IPS DF 6.9 (cell line): ENCODE results near the gene GREB1L.
"Not testable (repeated sequence)": the region's sequence is repeated elsewhere in the genome, so short reads cannot be mapped to it uniquely, and the experiment has no call there.

Experiments
- DNase-seq: peaks from one replicate; pipeline ENCODE4 v3.0.0-alpha.2; 2013; ENCODE audit warnings: low read depth, low spot score
- H3K27ac ChIP-seq: one replicate; pipeline ENCODE4 v1.5.1; 2013; ENCODE audit warnings: low read length, control low read depth
- H3K27me3 ChIP-seq: 2 replicates; pipeline ENCODE4 v1.6.1; 2013; ENCODE audit warnings: mild to moderate bottlenecking, low read length; ENCODE audit not compliant: control insufficient read depth, insufficient read depth
- H3K36me3 ChIP-seq: 2 replicates; pipeline ENCODE4 v1.6.1; 2013; ENCODE audit warnings: low read length; ENCODE audit not compliant: control insufficient read depth, insufficient read depth
- H3K4me1 ChIP-seq: 2 replicates; pipeline ENCODE4 v1.6.1; 2013; ENCODE audit warnings: low read length; ENCODE audit not compliant: control insufficient read depth, insufficient read depth
- H3K4me3 ChIP-seq: 2 replicates; pipeline ENCODE4 v1.5.1; 2013; ENCODE audit warnings: mild to moderate bottlenecking, low read length
- H3K9me3 ChIP-seq: 2 replicates; pipeline ENCODE4 v1.6.1; 2013; ENCODE audit warnings: low read length, inconsistent platforms; ENCODE audit not compliant: control insufficient read depth, insufficient read depth
- WGBS: extraction: QIAGEN DNeasy Blood & Tissue Kit; methylation state at CpG from one replicate; pipeline ENCODE4 v1.1.7; 2013; ENCODE audit warnings: mixed read lengths, missing lambda C conversion rate; ENCODE audit not compliant: insufficient read length, insufficient coverage; 5-methylcytosine and 5-hydroxymethylcytosine counted together

GREB1L gene

DNA sequence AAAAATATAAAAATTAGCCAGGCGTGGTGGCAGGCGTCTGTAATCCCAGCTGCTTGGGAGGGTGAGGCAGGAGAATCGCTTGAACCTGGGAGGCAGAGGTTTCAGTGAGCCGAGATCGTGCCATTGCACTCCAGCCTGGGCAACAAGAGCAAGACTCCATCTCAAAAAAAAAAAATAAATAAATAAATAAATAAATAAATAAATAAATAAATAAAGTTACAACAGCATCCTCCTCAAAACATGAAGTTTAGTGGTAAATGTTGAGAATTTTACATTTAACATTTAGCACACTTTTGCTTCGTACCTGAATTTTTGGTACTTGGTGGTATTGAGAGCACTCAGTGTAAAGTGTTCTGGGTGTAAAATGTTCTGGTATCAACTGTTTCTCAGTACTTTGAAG lies 36.2 kb downstream of the GREB1L start:
- not testable (repeated sequence) for DNase-seq, H3K36me3 ChIP-seq, H3K4me3 ChIP-seq, H3K4me1 ChIP-seq, H3K27ac ChIP-seq, H3K27me3 ChIP-seq, H3K9me3 ChIP-seq
- WGBS, result no CpG with 5 or more reads among the region's 6 CpGs

DNA sequence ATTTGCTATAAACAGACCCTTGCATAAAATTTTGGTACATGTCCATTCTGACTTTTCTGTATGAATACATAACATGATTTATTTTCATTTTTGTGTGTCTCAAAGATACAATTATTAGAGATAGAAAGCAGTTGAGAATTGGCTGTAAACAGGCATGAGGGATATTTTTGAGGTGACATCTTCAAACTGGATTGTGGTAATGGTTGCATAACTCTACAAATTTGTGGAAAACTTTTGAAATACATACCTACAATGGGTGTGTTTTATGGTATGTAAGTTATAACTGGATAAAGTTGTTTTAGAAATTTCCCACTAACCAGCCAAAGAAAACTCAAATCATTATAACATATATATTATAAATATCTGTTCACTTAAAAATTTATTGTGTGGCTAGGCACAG lies 39.6 kb downstream of the GREB1L start:
- no peaks in the 10 kb centered on the region for H3K27me3 ChIP-seq
- no peak for DNase-seq
- no peaks in the 10 kb centered on the region for H3K9me3 ChIP-seq
- no peak overlapping the region for H3K4me3 ChIP-seq
- H3K36me3 ChIP-seq, result no peaks in the 10 kb centered on the region
- H3K4me1 ChIP-seq, result no peaks in the 10 kb centered on the region
- H3K27ac ChIP-seq, result no peak overlapping the region

GRCh38 chr18:21284540-21284939 lies 42.5 kb downstream of the GREB1L start:
- Histone ChIP-seq H3K27me3 (no peaks in the 10 kb centered on the region), H3K27ac (no peak overlapping the region), H3K4me1 (no peaks in the 10 kb centered on the region), H3K36me3 (no peaks in the 10 kb centered on the region), H3K9me3 (no peaks in the 10 kb centered on the region), H3K4me3 (no peak overlapping the region)
- DNase-seq, result no peak
- no CpG with 5 or more reads among the region's 3 CpGs for WGBS

GRCh38 chr18:21289827-21290226 lies 47.8 kb downstream of the GREB1L start:
- Histone ChIP-seq H3K9me3 (no peaks in the 10 kb centered on the region), H3K27me3 (no peaks in the 10 kb centered on the region), H3K4me3 (no peak overlapping the region), H3K36me3 (no peaks in the 10 kb centered on the region), H3K27ac (no peak overlapping the region), H3K4me1 (no peaks in the 10 kb centered on the region)
- no peak for DNase-seq
- no CpG with 5 or more reads among the region's 3 CpGs for WGBS

DNA sequence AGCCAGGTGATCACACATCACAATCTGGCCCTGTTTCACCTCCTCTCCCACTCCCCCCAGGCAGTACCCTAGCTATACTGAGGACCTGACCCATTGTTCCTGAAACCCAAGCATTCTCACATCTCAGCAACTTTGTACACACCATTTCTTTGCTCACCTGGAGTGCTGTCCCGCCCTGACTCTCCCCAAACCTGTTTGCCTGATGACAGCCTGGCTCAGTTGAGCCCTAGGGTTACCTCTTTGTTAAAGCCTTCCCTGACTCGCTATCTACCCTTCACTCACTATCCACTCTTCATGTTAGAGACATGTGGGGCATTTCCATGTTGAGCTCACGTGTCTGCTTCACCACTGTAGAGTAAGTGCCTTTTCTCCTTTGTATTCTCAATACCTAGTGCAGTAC lies 49.1 kb downstream of the GREB1L start:
- H3K27me3 ChIP-seq, result no peaks in the 10 kb centered on the region
- no peaks in the 10 kb centered on the region for H3K4me1 ChIP-seq
- H3K9me3 ChIP-seq, result no peaks in the 10 kb centered on the region
- DNase-seq, result no peak
- H3K36me3 ChIP-seq, result no peaks in the 10 kb centered on the region
- no peak overlapping the region for H3K4me3 ChIP-seq
- WGBS, result no CpG with 5 or more reads among the region's 3 CpGs
- H3K27ac ChIP-seq, result no peak overlapping the region

GRCh38 chr18:21293479-21293878 lies 51.4 kb downstream of the GREB1L start:
- no peak overlapping the region for H3K27ac ChIP-seq
- WGBS, result no CpG with 5 or more reads among the region's 3 CpGs
- H3K27me3 ChIP-seq, result no peaks in the 10 kb centered on the region
- H3K36me3 ChIP-seq, result no peaks in the 10 kb centered on the region
- H3K4me1 ChIP-seq, result no peaks in the 10 kb centered on the region
- no peak for DNase-seq
- H3K9me3 ChIP-seq, result no peaks in the 10 kb centered on the region
- H3K4me3 ChIP-seq, result no peak overlapping the region

- DNase-seq, result no peak
- Histone ChIP-seq H3K27ac (no peak overlapping the region), H3K27me3 (no peaks in the 10 kb centered on the region), H3K9me3 (no peaks in the 10 kb centered on the region), H3K4me1 (no peaks in the 10 kb centered on the region), H3K36me3 (no peaks in the 10 kb centered on the region), H3K4me3 (no peak overlapping the region)
- no CpG with 5 or more reads among the region's 3 CpGs for WGBS
Measured at GRCh38 chr18:21295101-21295500, 53.1 kb downstream of the GREB1L start.

DNA sequence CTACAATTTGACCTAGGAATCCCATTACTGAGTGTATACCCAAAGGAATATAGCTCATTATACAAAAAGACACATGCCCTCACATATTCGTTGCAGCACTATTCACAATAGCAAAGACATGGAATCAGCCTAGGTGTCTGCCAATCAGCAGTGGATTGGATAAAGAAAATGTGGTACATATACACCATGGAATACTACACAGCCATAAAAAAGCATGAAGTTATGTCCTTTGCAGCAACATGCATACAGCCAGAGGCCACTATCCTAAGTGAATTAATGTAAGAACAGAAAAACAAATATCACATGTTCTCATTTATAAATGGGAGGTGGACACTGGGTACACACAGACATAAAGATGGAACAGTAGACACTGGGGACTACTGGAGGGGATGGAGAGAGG lies 54.0 kb downstream of the GREB1L start:
- no peak for DNase-seq
- Histone ChIP-seq H3K9me3 (no peaks in the 10 kb centered on the region), H3K36me3 (no peaks in the 10 kb centered on the region), H3K4me1 (no peaks in the 10 kb centered on the region), H3K27ac (no peak overlapping the region), H3K27me3 (no peaks in the 10 kb centered on the region), H3K4me3 (no peak overlapping the region)
- no CpG with 5 or more reads among the region's 1 CpG for WGBS

DNA sequence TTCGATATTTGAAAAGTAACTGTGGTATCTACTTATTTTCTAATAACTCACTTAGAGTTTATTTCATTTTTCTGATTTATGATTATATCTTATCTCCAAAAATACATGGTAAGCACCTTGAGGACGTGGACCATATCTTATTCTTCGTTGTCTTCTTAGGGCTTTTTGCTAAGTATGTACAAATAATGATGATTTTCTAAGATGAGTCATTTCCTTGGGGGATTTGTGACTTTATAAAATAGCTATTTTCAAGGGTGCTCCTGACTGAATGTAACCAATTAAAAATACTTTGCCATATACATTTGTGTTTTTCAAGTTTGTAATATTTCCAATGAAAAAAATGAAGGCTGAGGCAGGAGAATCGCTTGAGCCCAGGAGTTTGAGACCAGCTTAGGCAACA lies 56.3 kb downstream of the GREB1L start:
- Histone ChIP-seq H3K27ac (no peak overlapping the region), H3K9me3 (no peaks in the 10 kb centered on the region), H3K27me3 (no peaks in the 10 kb centered on the region), H3K36me3 (no peaks in the 10 kb centered on the region), H3K4me3 (no peak overlapping the region), H3K4me1 (no peaks in the 10 kb centered on the region)
- no CpG with 5 or more reads among the region's 4 CpGs for WGBS
- DNase-seq, result no peak

DNA sequence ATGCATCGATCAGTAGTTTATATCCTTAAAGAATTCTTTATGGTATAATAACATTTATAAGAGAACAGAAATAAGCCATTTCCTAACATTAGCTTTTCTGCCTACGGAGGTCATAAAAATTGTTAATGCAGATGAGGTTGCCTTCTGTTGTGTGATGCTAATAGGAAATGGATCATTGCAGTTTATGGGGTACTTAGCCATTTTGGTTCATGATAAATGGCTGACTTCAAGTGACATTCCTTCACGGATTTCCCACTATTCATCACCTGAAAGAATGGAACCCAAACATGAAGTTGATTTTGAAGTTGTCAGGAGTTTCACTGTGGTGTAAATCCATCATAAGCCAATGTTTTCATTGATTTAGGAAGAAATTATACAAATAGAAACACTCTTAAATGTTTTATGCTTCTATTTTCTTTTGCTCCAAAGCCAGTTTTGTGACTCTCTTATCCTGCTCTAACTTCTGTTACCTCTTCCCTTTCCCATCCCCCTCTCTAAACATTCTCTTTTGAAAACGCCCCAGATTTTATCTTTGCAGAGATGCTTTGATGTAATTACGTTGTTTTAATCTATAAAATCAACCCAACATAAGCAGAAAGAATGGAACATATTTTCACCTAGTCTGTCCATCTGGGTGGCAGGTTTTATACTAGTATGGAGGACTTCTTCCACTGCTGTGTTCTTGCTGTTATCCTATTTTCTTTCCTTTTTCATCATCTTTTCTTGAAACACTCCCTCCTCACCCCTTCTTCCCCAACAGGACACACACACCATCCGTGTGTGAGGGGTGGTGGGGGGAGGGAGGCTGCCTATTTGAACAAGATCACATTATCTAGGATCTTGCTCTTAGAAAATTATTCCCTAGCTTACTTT lies 58.2 kb downstream of the GREB1L start:
- Histone ChIP-seq H3K9me3 (no peaks in the 10 kb centered on the region), H3K36me3 (no peaks in the 10 kb centered on the region), H3K27me3 (no peaks in the 10 kb centered on the region), H3K4me1 (no peaks in the 10 kb centered on the region), H3K27ac (no peak overlapping the region), H3K4me3 (no peak overlapping the region)
- DNase-seq, result no peak
- no CpG with 5 or more reads among the region's 6 CpGs for WGBS

DNA sequence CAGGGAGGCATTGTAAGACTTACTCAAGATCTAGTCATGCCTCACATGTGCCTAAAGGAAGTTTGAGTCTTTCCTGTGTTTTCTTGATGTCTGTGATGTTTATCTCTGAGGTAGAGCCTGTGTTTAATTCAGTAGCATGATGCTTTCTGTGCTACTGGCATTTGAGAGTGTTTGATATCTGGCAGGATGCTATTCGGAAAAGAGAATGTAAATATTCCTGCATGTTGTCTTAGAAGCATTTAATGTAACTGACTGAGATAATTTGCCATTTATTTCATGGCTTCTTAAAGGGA lies 58.8 kb downstream of the GREB1L start:
- Histone ChIP-seq H3K36me3 (no peaks in the 10 kb centered on the region), H3K4me3 (no peak overlapping the region), H3K4me1 (no peaks in the 10 kb centered on the region), H3K27me3 (no peaks in the 10 kb centered on the region), H3K27ac (no peak overlapping the region), H3K9me3 (no peaks in the 10 kb centered on the region)
- DNase-seq, result no peak
- WGBS, result no CpG with 5 or more reads among the region's 1 CpG
